RCC 7860 (cell line): ENCODE measurements around the gene RNF26.

Experiments
- DNase-seq: peaks from one replicate; pipeline ENCODE4 v3.0.0-alpha.2; 2015; ENCODE audit warnings: low spot score
- FAIRE-seq: peaks from 2 replicates; lab custom pipeline; 2012; peaks lifted over from hg19 to GRCh38; lab: Jason Lieb, UNC

Gene RNF26

DNA sequence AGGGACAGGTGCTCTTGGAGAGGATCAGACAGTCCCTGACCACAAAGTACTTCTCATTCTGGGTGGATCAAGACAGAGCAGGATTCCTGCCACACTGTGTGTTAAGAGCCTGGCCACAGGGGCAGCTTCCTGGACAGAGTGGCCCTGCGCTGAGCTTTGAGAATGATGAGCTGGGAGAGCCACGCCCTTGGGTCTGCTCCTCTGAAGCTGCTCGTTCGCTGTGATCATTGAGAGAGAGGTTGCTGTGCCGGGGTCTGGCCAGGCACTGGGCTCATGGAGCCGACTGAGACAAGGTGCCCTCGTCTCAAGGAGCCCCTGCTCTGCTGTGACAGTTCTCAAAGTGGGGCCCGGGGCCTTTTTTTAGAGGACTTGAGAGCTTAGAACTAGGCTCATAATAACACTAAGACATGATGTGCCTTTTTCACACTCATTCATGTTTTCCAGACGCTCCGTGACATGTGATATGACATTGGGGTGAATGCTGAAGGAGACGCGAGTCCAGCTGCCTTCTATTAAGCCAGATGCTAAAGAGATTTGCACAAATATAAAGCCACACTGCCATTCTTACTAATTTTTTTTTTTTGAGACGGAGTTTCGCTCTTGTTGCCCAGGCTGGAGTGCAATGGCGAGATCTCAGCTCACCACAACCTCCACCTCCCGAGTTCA lies 13.7 kb downstream of the RNF26 start:
- FAIRE-seq = no peak

DNA sequence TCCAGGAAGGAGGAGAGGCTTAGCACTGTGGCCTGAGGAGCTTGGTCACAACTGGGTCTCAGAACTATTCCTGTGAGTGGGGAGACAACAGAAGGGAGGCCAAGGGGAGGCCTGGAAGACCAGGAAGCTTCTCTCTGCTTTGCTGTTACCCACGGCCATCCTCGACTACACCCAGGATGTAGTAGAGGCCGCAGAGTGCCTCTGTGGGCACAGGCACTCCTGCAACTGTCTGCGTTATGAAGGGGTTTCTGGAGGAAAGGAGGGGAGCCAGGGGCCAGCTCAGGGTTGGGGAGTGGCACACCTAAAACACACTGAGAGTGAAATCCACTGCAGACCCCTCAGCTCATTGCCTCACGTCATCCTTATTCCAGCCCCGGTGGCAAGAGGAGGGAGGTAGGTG lies 16.0 kb downstream of the RNF26 start:
- FAIRE-seq = no peak
- no peak for DNase-seq

More for the DNA sequence above, 13.7 kb downstream of the RNF26 start:
- no peak for DNase-seq

DNA sequence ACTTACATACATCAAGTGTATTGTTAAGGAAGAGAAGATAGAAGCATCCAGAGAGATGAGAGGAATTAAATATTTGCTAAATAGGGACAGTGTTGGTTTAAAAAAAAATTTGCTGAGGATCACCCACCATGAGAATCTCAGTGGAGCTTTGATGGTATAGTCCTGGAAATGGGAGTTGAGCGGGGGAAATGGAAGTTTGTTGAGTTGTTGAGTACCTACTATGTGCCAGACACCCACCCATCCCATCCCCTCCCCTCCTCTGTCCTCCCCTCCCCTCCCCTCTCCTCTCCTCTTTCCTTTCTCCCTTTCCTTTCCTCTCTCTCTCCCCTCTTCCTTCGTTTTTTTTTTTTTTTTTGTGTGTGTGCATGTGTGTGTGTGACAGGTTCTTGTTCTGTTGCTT lies 16.9 kb downstream of the RNF26 start:
- FAIRE-seq (no peak), DNase-seq (no peak)

DNA sequence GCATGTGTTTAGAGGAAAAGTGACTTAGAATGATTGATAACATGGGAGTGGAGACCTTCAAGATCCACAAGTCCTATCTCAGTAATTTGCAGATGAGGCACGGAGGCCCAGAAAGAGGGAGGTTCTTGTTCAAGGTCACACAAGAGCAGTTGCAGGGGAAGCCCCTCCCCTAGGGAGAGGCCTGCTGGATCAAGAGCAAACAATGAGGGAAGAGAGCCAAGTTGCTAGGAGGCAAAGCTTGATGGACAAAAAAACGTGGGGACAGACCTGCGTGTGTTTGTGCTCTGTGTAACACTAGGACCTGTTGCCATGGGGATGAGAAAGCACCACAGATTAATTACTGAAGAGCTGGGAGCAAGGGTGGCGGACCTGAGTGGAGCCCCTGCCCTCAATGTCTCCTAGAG lies 18.5 kb downstream of the RNF26 start:
- FAIRE-seq = no peak
- DNase-seq = no peak

DNA sequence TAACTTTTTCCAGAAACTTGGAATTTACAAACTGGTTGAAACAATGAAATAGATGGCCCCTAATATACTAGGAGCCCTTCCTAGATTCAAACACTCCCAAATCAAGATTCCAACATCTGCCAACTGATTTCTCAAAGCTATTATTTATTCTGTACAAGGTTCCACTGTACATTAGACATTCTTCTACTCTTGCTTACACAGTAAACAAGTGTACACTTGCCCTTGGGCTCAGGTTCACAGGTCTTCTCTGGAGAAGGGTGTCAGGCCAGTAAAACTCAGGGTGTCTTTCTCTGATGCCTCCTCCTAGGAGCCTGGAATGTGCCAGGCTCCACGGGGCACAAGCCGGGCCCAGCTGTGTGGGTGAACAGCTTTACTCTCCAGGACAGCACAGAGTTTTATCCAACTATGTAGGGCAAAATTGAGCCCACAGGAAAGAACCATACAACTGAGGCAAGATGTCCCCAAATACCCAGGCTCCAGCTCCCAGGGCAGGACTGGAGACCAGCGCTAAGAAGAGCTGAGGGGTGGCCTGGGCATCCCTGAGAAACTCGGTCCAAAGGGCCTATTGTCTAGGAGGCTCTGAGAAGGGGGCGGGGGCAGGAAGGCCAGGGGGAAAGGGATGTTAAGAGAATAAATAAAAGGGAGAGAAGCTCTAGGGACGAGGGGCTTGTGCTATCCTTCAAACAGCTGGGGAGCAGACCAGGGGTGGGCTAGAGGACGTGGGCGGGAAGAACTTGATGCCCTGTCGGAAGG lies 20.9 kb downstream of the RNF26 start:
- DNase-seq = no peak
- no peak for FAIRE-seq

DNA sequence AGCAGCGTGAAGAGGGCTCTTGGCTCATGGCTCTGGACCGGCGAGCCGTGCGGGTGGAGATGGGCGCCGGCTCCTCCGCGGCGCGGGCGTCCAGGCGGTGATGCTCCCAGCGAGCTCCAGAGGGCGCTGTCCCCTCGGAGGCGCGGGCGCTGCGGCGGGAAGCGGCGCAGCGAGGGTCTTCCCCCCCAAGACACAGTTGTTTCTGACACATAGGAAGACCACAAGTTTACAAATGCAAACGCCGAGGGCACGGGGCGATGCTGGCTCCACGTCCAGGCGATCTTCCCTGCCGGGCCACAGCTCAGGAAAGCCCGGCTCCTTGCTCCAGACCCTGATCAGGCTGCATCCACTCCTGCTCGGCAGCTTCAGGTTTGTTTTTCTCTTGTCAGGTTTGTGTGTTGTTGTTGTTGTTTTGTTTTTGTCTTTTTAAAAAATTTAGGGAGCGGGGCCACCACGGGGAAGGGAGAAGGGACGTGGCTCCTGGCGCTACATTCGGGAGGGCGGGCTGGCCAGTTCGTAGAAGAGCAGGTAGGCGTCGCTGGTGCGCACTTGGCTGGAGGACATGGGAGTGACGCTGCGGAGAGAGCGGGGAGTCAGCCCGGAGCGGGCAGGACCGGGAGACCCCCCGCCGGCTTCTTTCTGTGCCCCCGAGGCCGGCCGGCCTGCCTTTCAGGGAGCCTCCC lies 22.2 kb downstream of the RNF26 start:
- FAIRE-seq (no peak), DNase-seq (peak; percentile 17)

DNA sequence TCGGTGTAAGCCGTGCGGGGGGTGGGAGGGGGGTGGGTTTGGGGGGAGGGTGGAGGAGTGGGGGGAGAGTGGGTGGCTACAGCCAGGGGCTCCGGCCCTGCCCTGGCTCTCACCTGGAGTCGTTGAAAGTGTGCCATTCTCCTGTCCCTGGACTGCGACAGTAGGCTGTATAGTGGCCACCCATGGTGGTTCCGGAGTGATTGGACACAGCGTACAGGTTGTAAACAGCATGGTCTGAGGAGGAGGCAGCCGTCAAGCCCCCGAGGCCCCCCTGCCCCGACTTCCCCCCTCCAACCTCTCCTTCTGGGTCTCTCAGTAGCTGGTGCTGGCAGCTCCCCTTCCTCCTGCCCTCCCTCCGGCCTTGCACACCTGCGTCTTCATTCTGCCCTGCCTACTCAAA lies 22.7 kb downstream of the RNF26 start:
- FAIRE-seq = no peak

DNA sequence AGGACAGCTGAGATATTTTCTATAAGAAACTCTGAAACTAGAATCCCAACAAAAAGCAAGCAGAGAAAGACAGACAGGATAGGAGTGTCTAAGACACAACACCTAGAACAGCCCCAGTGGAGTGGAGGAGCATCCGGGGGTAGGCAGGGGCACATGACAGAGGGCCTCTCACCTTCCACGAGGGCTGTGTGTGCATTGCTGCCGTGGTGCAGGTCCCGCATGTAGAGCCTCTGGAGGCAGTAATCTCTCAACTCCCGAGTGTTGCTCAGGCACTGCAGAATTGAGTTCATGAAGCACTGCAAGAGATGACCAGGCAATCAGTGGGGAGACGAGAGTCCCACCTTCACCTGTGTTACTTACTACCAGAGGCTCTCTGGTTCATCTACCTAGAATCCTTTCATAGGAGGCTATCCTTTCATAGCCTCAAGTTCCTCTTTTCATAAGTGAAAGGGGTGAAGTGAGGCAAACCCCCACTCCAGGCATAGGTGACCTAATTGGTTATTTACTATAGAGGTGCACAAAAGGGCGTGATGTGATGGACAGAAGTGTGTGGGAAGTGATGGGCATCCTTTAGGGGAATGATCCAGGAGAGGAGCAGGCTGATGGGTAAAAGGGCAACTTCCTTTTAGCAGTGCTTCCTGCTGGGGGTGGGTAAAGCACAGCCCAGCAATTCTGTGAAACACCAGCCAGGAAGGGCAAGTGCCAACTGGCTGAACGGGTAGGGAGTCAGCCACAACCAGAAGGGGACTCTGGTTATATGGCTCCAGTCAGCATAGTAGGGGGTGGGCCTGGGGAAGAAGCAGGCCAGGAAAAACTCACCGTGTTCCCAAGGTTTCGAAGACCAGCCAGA lies 25.3 kb downstream of the RNF26 start:
- DNase-seq (no peak), FAIRE-seq (no peak)

More for the DNA sequence above, 22.7 kb downstream of the RNF26 start:
- no peak for DNase-seq

DNA sequence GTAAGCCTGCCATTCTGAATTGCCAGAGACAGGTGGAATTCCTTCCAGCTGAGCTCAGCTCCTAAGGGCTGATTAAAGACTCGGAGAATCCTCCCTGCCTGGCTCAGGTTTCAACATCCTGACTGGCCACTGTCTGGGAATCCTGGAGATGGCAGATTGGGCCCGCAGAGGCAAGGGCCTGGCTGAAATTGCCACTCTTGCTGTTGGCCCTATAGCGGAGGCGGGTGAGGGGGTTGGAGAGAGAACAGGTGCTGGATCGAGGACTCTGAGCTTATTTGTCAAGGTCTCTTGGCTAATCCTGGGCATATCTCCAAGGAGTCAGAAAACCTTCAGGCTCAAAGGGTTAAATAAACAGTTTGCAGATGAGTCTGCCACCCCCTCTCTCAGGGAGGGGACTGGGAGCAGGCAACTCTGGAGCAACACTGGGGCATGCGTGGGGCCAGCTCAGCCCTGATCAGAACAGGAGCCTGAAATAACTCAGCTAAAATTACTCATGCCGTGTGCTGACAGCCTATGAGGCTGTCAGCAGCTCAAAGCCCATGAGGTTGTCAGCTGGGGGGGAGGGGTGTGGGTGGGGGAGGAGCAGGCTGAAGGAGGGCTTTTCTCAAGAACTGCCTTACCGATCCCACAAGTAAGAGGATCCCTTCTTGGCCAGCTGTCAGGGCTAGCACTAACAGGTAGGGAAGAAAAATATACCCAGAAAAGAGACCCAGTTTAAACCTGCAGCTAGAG lies 26.9 kb downstream of the RNF26 start:
- FAIRE-seq = peak; percentile 72
- DNase-seq = peak; percentile 82

DNA sequence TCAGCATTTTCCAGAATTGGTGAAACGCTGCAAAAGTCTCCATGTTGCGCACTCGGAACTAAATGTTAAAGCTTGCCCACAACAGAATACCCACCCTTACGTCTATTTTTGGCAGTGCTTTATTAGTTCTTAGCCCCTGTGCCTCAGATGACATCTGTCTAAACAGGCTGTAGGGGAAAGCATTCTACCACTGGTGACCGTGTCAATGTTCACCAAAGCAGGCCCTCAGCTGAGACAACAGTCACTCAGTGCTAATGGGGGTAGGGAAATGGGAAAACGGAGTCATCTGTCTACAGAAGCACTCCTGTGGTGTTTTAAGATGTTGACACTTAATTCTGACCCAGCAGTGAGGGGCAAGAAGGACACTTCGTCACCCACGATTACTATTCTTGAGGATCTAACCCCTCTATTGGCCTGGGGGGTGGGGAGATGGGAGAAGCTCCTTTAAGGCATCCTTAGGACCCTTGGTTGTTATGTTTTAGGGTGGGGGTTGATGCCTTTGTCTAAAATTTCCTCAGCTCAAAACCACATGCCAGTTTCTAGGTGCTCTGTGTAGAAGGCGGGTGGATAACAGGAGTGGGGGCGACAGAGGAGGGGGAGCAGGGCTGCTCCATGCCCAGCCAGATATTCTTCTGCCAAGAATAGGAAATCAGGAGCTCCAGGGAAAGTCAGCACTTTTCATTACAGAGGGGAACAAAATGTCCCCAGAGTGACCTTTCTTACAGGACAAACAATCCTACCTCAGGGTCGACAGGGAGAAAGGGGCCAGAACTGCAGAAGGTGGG lies 27.8 kb downstream of the RNF26 start:
- DNase-seq (no peak), FAIRE-seq (no peak)

DNA sequence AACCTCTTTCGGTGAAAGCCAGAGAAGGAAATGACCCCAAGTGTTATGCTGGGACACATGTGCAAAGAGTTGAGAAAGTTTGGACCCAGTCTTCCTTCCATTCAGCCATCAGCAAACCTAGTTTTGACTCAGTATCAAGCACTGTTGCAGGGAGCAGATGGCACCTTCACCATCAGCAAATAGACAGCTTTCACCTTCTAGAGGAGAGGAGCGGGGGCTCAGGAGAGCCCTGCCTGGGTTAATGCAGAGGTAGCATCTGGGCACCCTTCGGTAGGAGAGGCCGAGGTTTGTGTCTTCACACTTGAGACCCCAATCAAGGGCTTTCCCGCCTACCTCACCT lies 28.4 kb downstream of the RNF26 start:
- DNase-seq (no peak), FAIRE-seq (no peak)

DNA sequence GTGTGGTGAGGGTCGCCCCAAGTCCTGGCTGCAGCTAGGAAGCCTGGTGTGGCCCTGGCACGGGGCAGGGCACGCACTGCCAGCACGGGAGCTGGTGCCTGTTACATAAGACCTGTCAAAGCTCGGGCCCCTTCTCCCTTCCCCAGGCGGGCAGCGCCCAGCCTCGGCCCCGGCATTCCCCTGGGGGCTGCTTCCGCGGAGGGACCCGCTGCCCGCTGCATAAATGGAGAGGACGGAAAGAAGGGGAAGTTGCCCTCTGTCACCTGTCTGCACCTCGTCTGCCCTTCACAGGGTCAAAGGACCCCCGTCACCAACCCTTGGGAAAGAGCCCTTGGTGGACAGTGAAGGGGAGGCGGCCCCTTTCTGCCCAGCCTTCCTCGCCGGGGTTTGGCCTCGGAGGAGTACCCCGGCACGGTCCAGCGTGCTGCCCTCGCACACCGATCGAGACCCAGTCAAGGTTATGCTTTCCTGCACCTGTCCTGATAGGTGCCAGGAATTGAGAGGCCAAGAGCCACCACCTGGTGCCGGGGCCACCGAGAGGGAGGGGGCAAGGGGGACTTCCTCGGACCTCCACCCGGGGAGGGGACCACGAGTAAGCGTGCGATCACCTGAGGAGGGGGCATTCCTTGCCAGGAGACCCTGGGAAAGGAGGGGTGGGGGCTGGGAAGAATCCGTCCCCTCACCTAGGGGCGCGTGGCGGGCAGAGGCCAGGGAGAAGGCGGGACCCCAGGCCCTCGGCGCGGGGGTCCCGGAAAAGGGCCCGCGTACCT lies 28.9 kb downstream of the RNF26 start:
- DNase-seq = no peak
- no peak for FAIRE-seq

DNA sequence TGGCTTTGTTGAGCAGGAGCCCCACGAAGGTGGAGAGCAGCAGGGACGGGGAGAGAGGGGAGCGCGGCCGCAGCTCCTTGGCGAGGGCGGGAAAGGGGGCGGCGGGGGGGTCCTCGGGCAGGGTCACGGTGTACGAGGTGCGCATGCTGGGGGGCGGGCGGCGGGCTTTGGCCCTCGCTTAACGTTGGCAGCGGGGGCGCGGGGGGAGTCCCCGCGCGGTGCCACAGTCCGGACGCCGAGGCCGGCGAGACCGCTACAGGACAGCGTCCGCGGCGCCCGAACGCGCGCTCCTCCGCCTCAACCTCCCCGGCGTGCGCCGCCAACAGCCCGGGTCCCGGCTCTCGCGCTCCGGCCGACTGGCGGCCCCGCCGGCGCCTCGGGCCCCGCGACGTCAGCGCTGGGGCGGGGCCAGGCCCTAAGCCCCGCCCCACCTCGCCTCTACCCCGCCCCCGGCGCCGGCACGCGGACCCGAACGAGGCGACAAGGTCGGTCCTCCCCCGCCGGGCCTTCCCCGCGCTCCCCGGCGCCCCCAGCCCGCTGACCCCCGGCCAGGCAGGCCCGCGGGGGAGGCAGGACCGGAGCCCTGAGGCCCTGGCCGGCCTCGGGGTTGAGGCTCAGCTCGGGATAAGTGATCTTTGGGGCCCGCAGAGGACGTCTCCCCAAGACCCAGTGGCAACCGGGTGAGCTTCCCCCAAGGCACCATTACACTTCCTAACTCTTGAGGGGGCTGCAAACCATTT lies 29.7 kb downstream of the RNF26 start:
- DNase-seq (no peak), FAIRE-seq (no peak)

DNA sequence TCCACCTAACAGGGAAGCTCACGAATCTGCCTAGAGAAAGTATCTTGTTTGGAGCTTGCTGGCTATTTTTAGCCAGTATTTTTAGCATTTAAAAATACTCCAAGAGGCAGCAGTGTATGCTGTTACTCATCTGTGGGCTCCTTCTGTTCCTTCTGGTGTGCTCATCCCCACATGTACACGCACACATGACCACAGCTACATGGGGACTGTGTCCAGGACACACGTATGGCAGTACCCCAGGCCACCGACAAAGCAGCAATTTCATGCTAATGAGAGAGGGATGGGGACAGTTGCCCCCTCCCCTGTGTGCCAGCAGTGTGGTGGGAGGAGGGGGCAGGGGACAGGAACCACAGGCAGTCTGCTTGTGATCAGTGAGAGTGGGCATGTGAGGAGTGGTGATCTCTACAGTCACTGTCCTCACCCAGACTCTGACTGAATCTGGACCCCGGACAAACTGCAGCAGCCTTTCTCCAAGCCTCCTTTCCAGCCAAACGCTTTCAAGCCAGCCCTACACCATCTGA lies 30.8 kb downstream of the RNF26 start:
- FAIRE-seq (no peak), DNase-seq (no peak)

DNA sequence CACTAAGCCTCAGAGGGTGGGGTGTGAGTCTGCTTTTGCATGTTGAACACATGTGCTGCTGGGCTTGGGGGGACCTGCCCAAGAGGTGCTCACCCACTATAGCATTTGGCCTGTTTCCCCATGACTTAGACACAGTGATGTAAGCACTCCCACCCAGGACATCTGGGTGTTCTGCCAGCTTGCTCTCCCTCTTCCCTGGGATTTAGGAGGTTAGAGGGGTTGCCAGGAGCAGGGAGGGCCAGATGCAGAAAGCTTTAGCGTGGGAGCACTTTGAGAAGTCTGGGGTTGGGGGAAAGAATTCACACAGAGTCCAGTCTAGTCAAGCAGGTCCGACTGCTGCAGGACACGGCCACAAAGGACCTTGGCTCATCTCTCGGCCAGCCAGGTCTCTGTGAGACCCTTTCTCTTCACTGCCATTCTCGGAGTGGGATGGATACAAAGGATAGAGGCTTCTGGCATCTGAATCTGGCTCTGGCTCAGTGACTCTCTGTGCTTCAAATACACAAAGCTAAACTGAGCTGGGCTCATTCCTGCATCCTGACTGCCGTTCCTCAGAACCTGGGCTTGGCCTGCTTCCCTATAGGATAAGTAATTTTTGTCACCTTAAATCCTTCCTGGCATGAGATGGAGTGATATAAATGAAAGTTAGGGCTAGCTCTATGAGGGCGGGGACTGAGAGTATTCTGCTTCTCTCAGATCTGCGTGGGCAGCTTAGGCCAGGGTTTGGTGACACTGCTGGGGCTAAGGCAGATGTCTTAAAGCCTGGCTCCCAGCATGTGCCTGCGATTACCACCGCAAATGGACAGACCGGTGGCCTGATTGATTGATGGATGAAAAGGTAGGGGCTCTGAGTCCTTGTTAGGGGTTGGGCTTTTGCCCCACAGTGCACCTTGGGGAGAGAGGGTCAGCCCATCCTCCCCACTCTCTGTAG lies 32.6 kb downstream of the RNF26 start:
- no peak for FAIRE-seq
- no peak for DNase-seq

DNA sequence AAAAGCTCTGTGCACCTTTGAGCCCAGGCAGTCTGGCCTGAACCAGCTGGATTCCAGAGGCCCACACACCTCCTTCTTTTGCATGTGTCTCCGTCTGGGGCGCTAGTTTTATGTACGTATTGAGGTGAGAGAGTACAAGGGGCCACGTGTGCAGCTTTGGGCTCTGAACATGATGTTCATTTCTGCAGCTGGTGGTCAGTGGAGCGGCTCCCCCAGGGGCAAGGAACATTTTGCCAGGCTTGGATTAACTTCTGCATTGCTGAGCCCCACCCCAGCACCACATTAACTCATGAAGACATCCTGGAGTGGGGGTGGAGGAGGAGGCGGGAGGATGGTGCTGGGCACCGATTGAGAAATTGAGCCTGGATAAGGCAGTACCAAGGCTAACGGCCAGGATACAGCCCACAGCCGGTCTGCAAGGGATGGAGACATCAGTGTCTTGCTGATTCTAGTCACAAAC lies 33.4 kb downstream of the RNF26 start:
- FAIRE-seq (no peak), DNase-seq (no peak)
